Activated naive CD4-positive, alpha-beta T cell treated with anti-CD3 and anti-CD28 coated beads, Interleukin-2, amount 50 U/mL, for 16 hours (primary cell): Measurements from ENCODE around the gene PRKCE.

Source experiments
- DNase-seq: peaks from one replicate; pipeline ENCODE4 v3.0.0-alpha.2; 2020

PRKCE gene

DNA sequence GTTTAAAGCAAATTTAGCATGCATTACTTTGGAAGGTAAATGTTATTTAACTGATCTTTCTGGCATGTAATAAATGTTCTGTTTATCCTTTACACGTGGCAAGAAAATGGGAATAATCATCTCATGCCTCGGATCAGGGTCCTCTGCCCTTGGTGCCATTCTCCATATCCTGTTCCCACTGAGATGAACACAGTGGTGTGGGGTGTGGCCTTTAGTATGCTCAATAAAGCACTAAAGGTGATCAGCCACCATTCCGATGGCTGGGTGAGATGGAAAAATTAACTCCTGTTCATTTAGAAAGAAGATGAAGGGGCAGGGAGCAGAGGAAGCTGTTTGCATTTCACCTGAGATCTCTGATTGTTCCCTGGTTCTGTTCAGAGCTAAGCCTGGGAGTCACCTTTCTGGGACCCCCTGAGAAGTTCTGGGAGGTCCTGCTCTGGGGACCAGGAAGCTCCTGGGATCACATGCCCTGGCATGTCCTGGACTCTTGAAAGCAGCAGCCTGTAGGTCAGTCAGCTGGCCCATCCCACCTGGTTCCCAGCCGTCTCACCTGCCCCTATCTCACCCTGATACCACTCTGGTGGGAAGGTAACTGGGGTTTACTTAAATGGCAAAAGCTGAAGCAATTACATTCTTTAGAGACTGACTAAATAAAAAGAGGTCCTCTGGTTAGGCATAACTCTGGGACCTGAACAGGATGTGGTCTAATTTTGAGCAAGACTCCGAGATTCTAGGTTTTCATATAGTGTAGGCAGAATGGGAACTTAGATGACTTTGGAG is 356.8 kb downstream of the PRKCE start:
- DNase-seq, result no peak

DNA sequence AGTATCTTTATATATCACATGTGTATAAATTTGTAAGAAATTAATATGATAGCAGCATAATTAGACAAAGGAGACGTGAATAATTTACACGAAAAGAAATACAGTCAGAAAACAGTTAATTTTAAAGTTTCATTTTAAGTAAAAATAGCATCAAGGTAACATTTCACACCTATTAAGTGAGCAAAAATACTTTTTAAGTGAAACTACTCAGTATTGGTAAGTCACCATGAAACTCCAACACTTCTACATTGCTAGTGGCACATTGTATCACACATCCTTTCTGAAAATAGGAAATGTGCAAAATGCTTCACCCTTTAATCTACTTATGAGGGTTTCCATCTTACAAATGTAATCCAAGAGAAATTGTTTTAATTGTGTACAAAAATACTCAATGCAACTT is 357.8 kb downstream of the PRKCE start:
- no peak for DNase-seq

DNA sequence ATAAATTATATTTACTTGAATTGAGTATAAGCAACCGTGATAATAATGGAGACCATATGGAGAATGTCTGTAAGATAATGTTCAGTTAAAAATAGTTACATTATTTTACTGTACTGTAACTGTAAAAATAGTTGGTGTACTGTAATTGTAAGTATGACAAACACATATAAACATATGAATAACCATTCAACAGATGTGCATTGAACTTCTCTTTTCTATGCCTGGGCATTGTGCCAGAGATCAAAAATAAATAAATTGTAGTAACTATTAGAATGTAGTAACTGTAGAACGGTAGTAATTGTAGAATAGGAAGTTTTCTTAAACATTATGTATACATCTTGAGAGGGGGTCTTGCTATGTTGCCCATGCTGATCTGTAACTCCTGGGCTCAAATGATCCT is 358.3 kb downstream of the PRKCE start:
- DNase-seq, result no peak

DNA sequence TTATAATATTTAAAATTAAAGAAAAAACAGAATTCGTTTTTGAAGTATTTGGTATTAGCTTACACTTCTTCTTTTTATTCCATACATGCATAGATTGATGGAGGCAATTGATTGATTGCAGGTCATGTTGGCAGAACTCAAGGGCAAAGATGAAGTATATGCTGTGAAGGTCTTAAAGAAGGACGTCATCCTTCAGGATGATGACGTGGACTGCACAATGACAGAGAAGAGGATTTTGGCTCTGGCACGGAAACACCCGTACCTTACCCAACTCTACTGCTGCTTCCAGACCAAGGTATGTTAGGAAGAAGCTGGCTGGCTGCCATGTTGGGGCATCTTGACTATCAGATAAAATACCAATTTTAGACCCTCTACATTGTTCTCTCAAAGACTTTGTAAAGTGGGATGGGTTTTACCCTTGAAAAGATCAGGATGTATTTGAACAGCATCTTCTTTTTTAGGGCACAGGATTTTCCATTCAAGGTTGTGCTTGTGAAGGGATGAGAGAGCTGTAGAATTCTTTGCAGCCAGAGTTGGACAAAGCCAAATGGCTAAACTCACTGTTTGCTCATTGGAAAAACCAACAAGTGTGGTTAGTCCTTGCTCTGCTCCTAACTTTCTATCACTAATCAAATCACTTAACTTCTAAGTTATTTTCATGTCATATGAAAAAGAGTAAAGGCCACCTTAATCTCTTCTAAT is 358.9 kb downstream of the PRKCE start:
- DNase-seq, result no peak

DNA sequence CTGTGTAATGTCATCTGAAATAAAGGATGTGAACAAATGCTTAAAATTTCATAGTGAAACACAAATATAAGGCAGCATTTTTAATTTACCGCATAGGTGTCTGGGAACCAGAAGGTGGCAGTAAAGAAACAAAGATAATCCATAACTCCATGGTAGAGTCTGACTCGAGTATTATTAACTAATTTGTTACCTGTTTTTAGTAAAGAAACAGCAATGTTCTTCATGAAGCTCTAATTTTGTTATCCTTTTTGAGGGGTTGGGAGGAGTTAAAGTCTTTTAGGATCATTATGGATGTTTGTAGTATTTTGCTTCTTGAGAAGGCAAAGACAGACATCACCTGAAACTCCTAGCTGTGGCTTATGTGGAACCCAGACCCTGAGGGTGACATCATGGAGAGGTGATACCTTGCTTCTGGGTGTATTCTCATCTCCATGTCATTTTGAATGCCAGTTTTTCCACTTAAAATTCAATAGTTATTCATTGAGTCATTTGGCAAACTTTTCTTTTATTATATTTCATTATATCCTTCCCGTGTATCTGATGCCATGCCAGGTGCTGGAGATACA is 359.5 kb downstream of the PRKCE start:
- no peak for DNase-seq

DNA sequence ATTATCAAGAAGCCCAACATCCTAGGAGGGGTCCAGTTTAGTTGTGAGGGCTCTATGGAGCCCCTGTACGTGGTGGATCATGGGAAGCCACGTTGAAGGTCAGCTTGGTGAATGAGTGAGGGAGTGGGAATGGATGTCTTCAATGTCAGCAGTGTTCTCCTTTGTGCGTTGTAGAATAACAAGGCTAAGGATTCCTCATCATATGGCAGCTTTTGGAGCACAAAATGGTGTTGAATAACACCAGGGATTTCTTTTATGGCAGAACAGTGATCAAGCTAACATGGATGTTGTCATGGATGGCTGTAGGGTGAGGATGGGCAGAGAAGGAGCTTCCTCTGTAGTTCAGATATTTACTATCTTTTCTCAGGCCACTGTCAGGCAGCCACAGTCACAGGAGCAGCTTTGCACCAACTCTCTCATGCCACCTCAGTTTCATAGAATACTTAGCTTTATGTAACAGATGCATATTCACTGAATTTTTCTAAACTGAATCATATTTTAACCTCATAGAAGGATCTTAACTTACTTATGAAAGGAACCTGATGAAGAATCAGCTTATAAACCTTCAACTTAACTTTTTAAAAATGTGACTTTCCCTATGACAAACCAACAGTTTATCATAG is 361.3 kb downstream of the PRKCE start:
- no peak for DNase-seq

DNA sequence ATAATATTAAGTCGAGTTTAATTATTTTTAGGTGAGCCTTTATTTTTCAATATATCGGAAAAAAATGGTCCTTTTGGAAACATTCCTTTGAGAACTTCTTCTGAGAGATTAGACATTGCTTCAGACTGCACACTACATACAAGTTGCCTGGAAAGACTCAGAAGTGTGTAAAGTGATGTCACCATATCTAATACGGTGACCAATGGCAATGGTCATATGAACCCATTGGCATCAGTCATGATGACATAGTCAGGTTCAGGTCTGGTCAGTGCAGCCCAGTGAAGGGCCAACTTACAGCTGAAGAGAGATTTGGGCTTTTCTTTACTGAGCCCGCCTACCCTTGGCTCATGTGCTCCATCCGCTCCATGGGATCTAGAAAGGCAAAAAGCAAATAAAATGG is 362.3 kb downstream of the PRKCE start:
- no peak for DNase-seq

DNA sequence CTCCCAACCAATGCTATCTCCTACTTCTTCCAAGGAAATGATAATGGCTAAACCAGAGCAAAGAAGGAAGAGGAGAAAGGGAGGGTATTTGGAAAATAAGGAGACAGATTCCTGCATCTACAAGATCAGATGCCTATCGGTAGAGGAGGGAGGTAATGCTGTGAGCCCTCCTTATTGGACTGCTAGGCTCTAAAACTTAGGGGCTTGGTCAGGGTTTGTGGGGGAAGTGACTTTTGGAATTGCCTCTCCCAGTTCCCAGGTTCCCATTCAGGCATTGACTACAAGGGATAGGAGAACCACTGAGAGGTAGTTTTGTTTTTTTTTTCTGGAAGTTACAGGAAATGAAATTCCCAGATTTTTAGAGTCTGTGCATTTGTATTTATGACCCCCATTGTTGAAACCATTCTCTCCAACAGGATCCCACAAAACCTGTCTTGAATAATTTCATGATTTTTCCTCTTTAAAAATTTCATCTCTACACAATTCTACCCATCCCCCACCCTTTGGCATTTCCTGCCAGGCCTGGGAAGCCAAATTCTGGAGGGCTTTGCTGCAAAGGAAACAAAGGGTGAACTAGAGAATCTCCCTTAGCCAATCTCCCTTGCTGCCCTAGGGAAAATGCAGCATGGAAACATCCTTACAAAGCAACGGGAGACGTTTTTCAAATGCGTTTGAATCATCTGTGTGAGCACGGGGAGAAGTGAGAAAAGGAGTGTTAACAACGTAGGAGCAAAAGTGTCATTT is 363.6 kb downstream of the PRKCE start:
- no peak for DNase-seq

DNA sequence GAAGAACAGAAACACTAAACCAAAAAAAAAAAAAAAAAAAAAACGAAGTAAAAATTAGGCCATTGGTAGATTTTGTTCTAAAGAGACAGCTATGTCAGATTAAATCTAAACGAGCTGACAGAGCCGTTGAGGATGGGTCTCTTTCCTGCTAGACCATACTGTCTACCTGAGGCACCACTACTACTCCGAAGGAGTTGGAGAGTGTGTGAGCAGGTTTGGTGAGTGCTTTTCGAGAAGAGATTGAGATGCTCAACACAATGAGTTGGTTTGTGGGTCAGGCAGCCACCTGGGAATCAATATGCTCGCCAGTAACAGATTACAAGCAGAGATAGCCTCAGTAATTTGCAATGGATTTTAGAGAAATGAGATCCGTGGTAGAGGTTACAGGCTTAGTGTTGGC is 364.2 kb downstream of the PRKCE start:
- DNase-seq, result no peak

DNA sequence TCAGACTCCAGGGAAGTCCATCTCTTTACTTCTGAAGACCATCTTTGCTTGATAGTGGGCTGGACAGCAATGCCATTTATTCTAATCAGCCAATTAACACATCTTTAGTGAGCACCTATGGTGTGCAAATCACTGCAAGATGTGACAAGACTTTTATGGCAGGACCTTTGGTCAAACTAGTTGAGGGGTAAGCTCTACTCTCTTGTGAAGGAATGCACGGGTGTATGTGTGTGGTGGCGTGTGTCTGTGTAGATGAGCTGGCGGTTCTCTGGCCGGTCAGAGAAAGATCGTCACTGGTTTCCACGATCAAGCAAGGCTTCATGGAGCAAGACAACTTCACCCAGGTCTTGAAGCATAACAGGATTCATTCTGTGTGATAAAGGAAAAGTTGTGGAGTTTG is 364.6 kb downstream of the PRKCE start:
- no peak for DNase-seq

DNA sequence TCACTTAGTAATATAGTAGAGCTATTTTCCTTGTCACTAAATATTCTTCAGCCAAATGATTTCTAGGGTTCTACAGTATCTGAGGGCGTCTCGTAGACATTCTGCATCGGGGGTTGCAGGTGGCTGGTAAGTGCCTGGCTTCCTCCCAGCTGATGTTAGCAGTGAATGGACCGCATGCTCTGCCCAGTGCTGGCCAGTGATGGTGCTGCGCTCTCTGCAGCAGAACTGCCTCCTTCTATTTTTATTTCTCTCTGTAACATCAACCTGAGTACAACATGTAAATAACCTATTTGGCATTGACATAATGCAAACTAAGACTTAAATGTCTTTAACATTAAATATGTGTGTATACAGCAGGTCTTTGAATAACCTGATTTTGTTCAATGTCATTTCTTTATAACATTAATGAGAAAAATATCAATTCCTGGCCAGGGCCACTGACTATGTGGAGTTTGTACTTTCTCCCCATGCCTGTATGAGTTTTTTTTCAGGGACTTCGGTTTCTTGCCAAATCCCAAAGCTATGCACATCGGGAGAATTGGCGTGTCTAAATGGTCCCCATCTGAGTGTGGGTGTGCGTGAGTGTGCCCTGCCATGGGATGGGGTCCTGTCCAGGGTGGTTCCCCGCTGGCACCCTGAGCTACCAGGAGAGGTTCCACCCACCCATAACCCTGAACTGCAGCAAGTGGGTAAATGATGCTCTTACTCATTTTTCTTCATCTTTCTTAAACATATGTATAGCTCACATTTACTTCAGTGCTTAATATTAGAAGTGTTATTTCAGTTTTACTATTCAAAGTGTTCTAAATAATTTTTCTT is 367.5 kb downstream of the PRKCE start:
- no peak for DNase-seq

DNA sequence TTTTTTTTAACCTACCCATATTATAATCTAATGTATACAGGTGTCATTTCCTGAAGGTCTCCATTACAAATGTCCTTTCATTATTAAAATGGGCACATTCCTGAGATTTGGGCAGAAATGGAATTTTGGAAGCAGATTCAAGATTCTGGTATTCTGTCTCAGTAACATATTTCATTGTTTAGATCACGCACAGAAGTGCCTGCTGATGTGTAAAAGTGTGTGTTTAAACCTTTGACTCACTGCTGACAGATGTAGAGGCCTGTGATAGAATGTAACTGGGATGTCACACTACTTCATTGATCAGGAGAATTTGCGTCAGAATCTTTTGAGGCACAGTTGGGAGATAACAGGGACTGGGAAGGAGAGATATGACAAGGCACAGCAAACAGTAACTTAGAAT is 368.9 kb downstream of the PRKCE start:
- no peak for DNase-seq

DNA sequence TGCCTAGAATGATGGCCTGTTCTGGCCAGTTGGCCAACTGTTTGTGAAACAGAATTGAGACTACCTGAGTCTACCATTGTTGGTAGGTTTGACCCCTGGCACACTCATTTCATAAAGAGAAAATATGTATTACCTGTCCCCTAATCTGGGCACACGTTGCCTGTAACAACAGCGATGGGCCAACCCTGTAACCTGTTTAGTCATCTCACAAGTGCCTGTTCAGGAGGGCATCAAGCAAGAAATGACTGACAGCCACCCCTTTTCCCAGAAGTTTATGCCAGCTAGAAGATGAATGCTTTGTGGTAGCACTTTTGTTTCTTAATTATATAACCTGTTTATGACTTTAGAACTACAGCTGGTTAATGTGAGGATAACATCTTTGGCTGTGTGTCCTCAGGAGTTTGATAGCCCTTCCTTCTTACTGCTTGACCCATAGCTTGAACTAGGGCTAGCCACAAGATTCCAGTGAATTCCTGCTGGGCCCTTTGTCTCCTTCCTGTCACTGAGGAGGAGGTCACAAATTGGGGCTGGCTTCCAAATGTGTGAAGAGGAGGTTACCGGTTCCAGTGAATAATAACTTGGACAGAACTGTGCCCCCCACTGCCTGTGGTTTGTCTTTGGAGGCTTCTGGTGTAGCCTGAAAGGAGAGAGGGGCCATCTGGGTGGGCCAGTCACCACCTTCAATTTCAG is 371.8 kb downstream of the PRKCE start:
- no peak for DNase-seq

DNA sequence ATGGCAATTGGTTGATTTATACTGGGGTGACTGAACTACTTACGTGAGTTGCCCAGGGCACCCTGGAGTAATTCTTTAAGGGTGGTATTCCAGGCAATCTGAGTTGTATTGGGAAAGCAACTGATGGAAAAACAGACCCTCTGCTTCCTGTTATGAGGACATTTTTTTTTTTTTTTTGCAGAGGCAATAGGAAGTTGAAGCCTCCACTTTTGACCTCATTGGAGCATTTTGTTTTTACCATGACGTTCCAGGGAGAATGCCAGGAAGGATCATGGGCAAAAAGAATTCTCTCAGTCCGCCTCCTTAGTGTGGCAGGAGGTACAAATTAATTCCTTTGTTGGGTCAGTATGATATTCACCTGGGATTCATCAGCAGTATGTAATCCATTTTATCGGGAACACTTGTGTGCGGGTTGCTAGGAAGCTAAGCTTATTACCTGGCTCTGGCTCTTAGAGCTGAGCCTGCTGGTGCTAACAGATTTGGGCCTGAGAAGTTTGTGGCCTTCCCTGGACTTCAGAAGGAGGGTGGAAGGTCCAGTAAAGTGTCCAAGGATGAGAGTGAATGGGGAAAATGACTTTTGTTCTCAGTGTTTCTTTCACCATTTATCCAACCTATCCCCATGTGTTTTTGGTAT is 372.8 kb downstream of the PRKCE start:
- no peak for DNase-seq

DNA sequence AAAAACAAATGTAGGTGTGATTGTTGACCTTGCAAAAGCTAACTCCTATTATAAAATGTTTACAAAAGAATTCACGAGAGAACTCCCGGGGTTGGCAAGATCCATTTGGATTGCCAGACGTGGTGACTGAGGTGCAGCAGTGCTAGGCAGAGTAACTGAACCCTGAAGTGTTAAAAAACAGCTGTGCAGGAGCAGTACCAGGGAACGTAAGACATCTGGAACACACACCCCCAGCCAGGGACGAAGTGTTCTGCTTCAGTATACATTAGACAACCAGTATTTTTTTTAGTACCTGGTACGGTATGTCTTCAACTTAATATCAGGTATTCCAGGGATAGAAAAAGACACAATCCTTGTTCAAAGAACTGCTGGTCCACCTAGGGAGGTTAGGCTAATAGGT is 373.6 kb downstream of the PRKCE start:
- no peak for DNase-seq

DNA sequence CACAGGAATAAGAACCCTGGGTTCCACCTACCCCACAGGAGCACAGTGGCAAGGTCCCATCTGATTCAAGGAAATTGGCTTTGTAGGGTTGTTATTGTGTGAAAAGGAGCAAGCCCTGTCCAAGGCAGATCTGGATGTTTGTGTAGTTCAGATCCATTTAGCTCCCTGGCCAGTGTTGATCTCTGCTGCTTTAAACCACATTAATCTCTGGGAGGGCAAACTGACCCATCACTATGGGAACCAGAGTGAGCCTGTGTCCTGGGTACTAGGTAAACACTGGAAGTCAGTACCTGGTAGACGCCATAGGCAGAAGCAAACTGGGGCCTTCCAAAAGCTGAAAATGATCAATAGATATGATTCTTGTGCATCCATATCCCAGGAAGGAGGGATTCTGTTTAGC is 374.2 kb downstream of the PRKCE start:
- no peak for DNase-seq

DNA sequence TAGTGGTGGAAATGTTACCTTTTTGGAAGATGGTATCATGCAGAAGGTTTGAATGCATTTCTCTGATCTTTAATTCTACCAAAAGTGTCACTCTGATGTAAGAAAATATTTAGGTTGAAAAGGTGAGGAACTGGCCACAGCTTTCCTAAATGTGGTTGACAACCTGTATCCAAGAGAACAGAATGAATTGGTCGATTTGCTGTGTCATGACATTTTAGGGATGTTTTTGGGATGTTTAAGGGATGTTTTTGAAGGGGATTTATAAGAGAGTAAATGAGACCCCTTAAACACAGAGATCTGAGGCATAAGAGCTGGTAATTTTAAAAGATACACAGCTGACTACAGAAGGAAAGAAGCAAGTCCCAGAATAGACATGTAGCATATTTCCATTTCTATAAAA is 375.0 kb downstream of the PRKCE start:
- DNase-seq, result no peak

DNA sequence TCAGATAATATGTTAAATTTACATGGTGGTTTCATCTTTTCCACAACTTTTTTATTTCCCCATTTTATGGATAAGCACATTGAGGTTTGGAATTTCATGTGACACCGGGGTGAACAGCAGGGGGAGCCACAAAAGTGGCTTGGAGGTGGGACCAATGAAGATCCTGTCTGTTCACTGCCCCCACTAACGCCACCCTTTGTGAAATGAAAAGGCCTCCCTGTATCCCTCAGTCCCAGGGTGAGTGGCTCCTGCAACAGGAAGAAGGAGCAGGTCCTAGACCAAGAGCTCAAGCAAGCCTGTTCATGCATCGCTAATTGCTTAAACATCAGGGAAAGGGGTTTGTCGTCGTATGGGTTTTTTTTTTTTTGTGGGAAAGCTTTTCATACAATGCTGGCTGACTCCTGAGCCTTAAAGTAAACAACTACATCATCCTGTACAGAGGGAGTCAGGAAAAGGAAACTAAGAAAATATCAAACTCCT is 377.9 kb downstream of the PRKCE start:
- no peak for DNase-seq

DNA sequence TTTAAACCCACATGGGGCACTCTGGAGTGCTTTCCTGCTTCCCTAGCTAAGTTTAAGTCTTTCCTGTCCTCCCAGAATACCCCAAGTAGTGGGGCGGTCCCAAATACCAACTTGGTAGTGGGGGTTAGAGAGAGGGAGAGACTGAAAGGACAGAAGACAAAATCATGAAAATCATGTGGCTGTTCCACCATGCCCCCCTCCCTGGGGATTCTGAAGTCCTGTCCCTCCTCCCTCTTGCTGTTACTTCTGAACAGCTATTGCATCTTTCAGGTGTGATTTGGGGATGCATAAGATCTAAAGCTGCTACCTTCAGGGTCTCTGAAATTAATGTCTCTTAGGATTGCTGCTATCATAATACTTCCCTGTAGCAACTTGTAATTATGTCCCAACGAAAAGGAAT is 378.9 kb downstream of the PRKCE start:
- no peak for DNase-seq

DNA sequence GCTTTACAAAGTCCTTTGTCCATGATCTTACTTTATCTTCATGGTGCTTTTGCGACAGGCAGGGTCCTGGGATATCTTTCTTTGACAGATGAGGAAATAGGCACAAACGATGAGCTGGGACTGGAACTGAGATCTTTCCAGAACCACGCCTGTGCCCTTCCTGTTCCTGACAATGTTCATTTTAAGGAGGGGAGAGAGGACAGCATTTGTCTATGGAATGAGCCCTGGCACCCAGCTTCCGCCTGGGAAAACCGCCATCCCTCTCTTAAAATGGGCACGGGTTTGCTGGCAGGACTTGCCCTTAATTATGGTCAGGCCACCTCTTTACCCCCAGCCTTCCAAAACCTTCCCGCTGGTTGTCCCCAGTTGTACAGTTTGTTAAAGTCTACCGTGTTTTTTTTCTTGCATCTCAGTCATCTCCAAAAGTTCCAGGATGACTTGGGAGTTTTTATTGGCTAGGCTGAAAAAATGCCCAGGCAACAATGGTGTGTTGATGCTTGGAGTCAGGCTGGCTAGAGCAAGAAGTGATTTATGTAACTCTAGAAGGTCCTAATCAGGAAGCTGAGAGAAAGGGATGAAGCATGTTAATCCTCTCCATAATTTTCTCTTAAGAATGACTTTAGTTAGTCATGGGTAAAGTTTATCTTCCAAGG is 380.8 kb downstream of the PRKCE start:
- DNase-seq, result no peak
